Measurements from ENCODE around the gene C7orf57.

GRCh38 chr7:48042216-48042615 is 6.9 kb downstream of the C7orf57 start:
- TF ChIP-seq CTCF (IDR thresholded peaks at IDR 0.05; ENCODE audit: extremely low read depth in 1 of 2, insufficient read depth in 1 of 2, low read depth in 1 of 2, low read length in 2 of 2), result no peak
- TF ChIP-seq MAX (IDR thresholded peaks at IDR 0.05; ENCODE audit: insufficient read depth, insufficient read length), result no peak
